LoVo (cell line): ENCODE data around the gene LGI1.
"Not testable (repeated sequence)": the region's sequence is repeated elsewhere in the genome, so short reads cannot be mapped to it uniquely, and the experiment has no call there.

Experiments used
- DNase-seq: peaks from one replicate; pipeline ENCODE4 v3.0.0-alpha.2; 2016; ENCODE audit warnings: low spot score

LGI1 gene

GRCh38 chr10:93807371-93807770 is 49.6 kb downstream of the LGI1 start:
- no peak for DNase-seq

GRCh38 chr10:93812659-93813338 is 55.1 kb downstream of the LGI1 start:
- no peak for DNase-seq

GRCh38 chr10:93813507-93814465 is 56.0 kb downstream of the LGI1 start:
- DNase-seq, result peak; percentile 60

GRCh38 chr10:93815304-93816096 is 57.8 kb downstream of the LGI1 start:
- DNase-seq, result no peak

GRCh38 chr10:93816123-93816747 is 58.5 kb downstream of the LGI1 start:
- peak; percentile 38 for DNase-seq

GRCh38 chr10:93818086-93818485 is 60.4 kb downstream of the LGI1 start:
- DNase-seq, result no peak

GRCh38 chr10:93819520-93819919 is 61.8 kb downstream of the LGI1 start:
- DNase-seq, result no peak

GRCh38 chr10:93820434-93820833 is 62.7 kb downstream of the LGI1 start:
- DNase-seq, result peak; percentile 15

GRCh38 chr10:93821051-93821772 is 63.5 kb downstream of the LGI1 start:
- peak; percentile 16 for DNase-seq

GRCh38 chr10:93826355-93826754 is 68.6 kb downstream of the LGI1 start:
- DNase-seq, result peak; percentile 11

GRCh38 chr10:93827056-93827804 is 69.5 kb downstream of the LGI1 start:
- DNase-seq, result no peak

GRCh38 chr10:93831065-93831464 is 73.3 kb downstream of the LGI1 start:
- not testable (repeated sequence) for DNase-seq

- DNase-seq, result no peak
Observed at GRCh38 chr10:93835770-93836169, 78.0 kb downstream of the LGI1 start.

- no peak for DNase-seq
Observed at GRCh38 chr10:93837822-93838221, 80.1 kb downstream of the LGI1 start.

GRCh38 chr10:93838278-93838677 is 80.5 kb downstream of the LGI1 start:
- DNase-seq, result no peak

GRCh38 chr10:93841961-93842360 is 84.2 kb downstream of the LGI1 start:
- no peak for DNase-seq

GRCh38 chr10:93844979-93845626 is 87.4 kb downstream of the LGI1 start:
- DNase-seq, result no peak
